HepG2 (cell line): ENCODE measurements around the gene KLF6.

Source experiments
- EZH2 ChIP-seq: conservative IDR thresholded peaks from 2 replicates; pipeline ENCODE4 v1.6.1; 2012; ENCODE audit warnings: mild to moderate bottlenecking, low read depth, low read length, moderate library complexity
- NFE2 ChIP-seq: sonication (generic); formaldehyde crosslinking; IDR thresholded peaks from 2 replicates; pipeline ENCODE4 v1.4.0; 2020; ENCODE audit warnings: missing genetic modification reagents
- POLR2AphosphoS5 ChIP-seq: IDR thresholded peaks from 2 replicates; pipeline ENCODE4 v1.6.1; 2012; ENCODE audit warnings: low read depth, low read length
- ZNF44 ChIP-seq: sonication (generic); formaldehyde crosslinking; IDR thresholded peaks from 2 replicates; pipeline ENCODE4 v1.5.1; 2020; ENCODE audit warnings: mild to moderate bottlenecking, missing genetic modification reagents
- ZNF792 ChIP-seq: IDR thresholded peaks from 2 replicates; pipeline ENCODE4 v1.6.1; 2016
- ZNF816 ChIP-seq: sonication (generic); formaldehyde crosslinking; IDR thresholded peaks from 2 replicates; pipeline ENCODE4 v1.8.0; 2022; ENCODE audit warnings: missing genetic modification reagents, mild to moderate bottlenecking, borderline replicate concordance
- TF ChIP-seq, protein P1 (sequence below): sonication (generic); formaldehyde crosslinking; IDR thresholded peaks from 2 replicates; pipeline ENCODE4 v1.5.0; 2020; ENCODE audit warnings: mild to moderate bottlenecking, missing genetic modification reagents, moderate library complexity
- TF ChIP-seq, protein P2 (sequence below): sonication (generic); formaldehyde crosslinking; IDR thresholded peaks from 2 replicates; pipeline ENCODE4 v1.4.0; 2020; ENCODE audit warnings: missing genetic modification reagents

DNA sequence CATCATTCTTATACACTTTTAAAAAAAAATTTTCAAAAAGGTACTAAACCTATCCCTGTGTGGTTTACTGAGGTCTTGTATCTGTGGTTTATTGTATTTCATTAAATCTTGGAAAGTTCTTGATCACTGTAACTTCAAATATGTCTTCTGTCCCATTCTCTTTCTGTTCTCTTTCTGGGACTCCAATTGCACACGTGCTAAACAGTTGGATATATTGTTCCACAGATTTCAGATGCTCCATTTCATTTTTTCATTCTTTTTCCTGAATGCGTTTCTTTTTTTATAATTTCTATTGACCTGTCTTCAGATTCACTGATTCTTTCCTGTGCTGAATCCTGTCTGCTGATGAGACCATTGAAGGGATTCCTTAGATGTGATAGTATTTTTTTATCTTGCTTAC lies 4.6 kb upstream of the KLF6 start:
- TF ChIP-seq EZH2 = no peak
- no peak for TF ChIP-seq ZNF816 (CRISPR knock-in tag)
- TF ChIP-seq POLR2AphosphoS5 = no peak
- no peak for TF ChIP-seq ZNF792 (CRISPR knock-in tag)
- no peak for TF ChIP-seq NFE2 (CRISPR knock-in tag)
- TF ChIP-seq, protein P1, sequence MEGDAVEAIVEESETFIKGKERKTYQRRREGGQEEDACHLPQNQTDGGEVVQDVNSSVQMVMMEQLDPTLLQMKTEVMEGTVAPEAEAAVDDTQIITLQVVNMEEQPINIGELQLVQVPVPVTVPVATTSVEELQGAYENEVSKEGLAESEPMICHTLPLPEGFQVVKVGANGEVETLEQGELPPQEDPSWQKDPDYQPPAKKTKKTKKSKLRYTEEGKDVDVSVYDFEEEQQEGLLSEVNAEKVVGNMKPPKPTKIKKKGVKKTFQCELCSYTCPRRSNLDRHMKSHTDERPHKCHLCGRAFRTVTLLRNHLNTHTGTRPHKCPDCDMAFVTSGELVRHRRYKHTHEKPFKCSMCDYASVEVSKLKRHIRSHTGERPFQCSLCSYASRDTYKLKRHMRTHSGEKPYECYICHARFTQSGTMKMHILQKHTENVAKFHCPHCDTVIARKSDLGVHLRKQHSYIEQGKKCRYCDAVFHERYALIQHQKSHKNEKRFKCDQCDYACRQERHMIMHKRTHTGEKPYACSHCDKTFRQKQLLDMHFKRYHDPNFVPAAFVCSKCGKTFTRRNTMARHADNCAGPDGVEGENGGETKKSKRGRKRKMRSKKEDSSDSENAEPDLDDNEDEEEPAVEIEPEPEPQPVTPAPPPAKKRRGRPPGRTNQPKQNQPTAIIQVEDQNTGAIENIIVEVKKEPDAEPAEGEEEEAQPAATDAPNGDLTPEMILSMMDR (CRISPR knock-in tag) = no peak
- TF ChIP-seq, protein P2, sequence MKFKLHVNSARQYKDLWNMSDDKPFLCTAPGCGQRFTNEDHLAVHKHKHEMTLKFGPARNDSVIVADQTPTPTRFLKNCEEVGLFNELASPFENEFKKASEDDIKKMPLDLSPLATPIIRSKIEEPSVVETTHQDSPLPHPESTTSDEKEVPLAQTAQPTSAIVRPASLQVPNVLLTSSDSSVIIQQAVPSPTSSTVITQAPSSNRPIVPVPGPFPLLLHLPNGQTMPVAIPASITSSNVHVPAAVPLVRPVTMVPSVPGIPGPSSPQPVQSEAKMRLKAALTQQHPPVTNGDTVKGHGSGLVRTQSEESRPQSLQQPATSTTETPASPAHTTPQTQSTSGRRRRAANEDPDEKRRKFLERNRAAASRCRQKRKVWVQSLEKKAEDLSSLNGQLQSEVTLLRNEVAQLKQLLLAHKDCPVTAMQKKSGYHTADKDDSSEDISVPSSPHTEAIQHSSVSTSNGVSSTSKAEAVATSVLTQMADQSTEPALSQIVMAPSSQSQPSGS (CRISPR knock-in tag) = no peak
- no peak for TF ChIP-seq ZNF44
